Measurements from ENCODE around the gene PMPCA. TPM values are rescaled to one million over a fixed set of nuclear protein-coding genes. Genes with fewer than 3 reads are reported as not detected.

The PMPCA gene
- total and polyA plus RNA-seq, 2 of the 13 experiments (the other 11 are each of a cell fraction or from before 2014, with no cell fraction given), result 70.2 to 88.4 TPM

DNA sequence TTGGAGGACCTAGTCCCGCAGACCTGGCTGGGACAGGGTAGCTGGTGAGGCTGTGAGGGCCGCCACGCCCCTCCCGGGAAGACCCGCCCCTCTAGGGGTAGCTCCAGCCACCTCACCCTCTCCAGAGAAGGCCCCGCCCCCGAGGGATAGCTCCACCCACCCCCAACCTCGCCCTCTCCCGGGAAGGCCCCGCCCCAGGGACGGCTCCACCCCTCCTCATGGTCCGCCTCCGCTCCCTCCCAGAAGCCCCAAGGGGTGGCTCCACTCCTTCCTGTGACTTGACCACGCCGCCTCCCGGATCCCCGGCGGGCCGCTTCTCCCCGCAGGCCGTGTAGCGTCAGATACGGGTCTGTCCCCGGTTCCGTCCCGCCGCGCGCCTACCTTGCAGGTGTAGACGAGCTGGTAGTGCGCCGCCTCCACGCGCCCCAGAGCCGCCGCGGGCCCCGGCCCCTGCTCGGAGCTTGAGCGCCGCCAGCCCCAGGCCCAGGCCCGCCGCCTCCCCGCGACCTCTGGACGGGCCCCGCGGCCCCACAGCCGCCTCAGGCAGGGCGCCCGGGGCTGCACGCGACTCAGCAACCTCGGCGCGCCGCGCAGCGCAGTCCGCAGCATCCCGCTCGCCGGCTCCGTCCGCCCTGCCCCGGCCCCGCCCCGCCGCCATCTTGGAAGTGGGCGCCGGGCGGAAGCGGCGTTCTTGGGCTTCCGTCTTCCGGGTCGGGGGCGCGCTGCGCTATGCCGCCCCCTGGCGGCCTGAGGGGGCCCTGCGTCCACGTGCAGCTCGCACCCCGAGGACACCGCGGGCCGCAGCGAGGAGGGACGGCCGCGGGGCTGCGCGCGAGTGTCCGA lies 47.1 kb upstream of the PMPCA start, which contains the start of gene DNLZ (continued):
- TF ChIP-seq, protein P1, sequence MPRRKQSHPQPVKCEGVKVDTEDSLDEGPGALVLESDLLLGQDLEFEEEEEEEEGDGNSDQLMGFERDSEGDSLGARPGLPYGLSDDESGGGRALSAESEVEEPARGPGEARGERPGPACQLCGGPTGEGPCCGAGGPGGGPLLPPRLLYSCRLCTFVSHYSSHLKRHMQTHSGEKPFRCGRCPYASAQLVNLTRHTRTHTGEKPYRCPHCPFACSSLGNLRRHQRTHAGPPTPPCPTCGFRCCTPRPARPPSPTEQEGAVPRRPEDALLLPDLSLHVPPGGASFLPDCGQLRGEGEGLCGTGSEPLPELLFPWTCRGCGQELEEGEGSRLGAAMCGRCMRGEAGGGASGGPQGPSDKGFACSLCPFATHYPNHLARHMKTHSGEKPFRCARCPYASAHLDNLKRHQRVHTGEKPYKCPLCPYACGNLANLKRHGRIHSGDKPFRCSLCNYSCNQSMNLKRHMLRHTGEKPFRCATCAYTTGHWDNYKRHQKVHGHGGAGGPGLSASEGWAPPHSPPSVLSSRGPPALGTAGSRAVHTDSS (CRISPR knock-in tag; conservative IDR thresholded peaks at IDR 0.05), result peak; percentile 89; the same call in 1 of the 2 replicates
- TF ChIP-seq, protein P2, sequence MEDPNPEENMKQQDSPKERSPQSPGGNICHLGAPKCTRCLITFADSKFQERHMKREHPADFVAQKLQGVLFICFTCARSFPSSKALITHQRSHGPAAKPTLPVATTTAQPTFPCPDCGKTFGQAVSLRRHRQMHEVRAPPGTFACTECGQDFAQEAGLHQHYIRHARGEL (CRISPR knock-in tag; IDR thresholded peaks at IDR 0.05), result no peak
- TF ChIP-seq, protein P3, sequence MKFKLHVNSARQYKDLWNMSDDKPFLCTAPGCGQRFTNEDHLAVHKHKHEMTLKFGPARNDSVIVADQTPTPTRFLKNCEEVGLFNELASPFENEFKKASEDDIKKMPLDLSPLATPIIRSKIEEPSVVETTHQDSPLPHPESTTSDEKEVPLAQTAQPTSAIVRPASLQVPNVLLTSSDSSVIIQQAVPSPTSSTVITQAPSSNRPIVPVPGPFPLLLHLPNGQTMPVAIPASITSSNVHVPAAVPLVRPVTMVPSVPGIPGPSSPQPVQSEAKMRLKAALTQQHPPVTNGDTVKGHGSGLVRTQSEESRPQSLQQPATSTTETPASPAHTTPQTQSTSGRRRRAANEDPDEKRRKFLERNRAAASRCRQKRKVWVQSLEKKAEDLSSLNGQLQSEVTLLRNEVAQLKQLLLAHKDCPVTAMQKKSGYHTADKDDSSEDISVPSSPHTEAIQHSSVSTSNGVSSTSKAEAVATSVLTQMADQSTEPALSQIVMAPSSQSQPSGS (CRISPR knock-in tag; IDR thresholded peaks at IDR 0.05), result peak; percentile 73; the same call in 1 of the 2 replicates
- TF ChIP-seq HNF4A (CRISPR knock-in tag; IDR thresholded peaks at IDR 0.05) (no peak; the same call in 1 of the 2 replicates), FOXA1 (IDR thresholded peaks at IDR 0.05) (no peak), FOXA1 (CRISPR knock-in tag; IDR thresholded peaks at IDR 0.05) (no peak; the same call in 1 of the 2 replicates), FOXK1 (CRISPR knock-in tag; IDR thresholded peaks at IDR 0.05; ENCODE audit: borderline replicate concordance, low read depth) (peak; percentile 56; the same call in 1 of the 2 replicates), KAT7 (CRISPR knock-in tag; IDR thresholded peaks at IDR 0.05; ENCODE audit: borderline replicate concordance) (no peak), NR2F2 (IDR thresholded peaks at IDR 0.05; ENCODE audit: borderline replicate concordance, low read depth) (no peak), ZNF224 (CRISPR knock-in tag; IDR thresholded peaks at IDR 0.05) (0 out of 2 replicates have a peak, but pooled peaks have one; percentile 27), AKAP8 (CRISPR knock-in tag; IDR thresholded peaks at IDR 0.05) (peak; percentile 82; the same call in 1 of the 2 replicates), SNAI1 (CRISPR knock-in tag; IDR thresholded peaks at IDR 0.05; ENCODE audit: borderline replicate concordance) (no peak)
- TF ChIP-seq, protein P4, sequence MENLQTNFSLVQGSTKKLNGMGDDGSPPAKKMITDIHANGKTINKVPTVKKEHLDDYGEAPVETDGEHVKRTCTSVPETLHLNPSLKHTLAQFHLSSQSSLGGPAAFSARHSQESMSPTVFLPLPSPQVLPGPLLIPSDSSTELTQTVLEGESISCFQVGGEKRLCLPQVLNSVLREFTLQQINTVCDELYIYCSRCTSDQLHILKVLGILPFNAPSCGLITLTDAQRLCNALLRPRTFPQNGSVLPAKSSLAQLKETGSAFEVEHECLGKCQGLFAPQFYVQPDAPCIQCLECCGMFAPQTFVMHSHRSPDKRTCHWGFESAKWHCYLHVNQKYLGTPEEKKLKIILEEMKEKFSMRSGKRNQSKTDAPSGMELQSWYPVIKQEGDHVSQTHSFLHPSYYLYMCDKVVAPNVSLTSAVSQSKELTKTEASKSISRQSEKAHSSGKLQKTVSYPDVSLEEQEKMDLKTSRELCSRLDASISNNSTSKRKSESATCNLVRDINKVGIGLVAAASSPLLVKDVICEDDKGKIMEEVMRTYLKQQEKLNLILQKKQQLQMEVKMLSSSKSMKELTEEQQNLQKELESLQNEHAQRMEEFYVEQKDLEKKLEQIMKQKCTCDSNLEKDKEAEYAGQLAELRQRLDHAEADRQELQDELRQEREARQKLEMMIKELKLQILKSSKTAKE (CRISPR knock-in tag; IDR thresholded peaks at IDR 0.05; ENCODE audit: borderline replicate concordance), result peak; percentile 57
- TF ChIP-seq, protein P5, sequence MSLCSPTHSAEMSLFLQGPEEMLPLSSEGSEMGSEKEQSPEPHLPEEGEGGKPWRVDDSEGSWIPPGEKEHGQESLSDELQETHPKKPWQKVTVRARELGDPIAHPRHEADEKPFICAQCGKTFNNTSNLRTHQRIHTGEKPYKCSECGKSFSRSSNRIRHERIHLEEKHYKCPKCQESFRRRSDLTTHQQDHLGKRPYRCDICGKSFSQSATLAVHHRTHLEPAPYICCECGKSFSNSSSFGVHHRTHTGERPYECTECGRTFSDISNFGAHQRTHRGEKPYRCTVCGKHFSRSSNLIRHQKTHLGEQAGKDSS (CRISPR knock-in tag; IDR thresholded peaks at IDR 0.05; ENCODE audit: borderline replicate concordance, low read depth), result 0 out of 2 replicates have a peak, but pooled peaks have one; percentile 52
- TF ChIP-seq, protein P6, sequence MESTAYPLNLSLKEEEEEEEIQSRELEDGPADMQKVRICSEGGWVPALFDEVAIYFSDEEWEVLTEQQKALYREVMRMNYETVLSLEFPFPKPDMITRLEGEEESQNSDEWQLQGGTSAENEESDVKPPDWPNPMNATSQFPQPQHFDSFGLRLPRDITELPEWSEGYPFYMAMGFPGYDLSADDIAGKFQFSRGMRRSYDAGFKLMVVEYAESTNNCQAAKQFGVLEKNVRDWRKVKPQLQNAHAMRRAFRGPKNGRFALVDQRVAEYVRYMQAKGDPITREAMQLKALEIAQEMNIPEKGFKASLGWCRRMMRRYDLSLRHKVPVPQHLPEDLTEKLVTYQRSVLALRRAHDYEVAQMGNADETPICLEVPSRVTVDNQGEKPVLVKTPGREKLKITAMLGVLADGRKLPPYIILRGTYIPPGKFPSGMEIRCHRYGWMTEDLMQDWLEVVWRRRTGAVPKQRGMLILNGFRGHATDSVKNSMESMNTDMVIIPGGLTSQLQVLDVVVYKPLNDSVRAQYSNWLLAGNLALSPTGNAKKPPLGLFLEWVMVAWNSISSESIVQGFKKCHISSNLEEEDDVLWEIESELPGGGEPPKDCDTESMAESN (CRISPR knock-in tag; conservative IDR thresholded peaks at IDR 0.05), result peak; percentile 83
- TF ChIP-seq, protein P7, sequence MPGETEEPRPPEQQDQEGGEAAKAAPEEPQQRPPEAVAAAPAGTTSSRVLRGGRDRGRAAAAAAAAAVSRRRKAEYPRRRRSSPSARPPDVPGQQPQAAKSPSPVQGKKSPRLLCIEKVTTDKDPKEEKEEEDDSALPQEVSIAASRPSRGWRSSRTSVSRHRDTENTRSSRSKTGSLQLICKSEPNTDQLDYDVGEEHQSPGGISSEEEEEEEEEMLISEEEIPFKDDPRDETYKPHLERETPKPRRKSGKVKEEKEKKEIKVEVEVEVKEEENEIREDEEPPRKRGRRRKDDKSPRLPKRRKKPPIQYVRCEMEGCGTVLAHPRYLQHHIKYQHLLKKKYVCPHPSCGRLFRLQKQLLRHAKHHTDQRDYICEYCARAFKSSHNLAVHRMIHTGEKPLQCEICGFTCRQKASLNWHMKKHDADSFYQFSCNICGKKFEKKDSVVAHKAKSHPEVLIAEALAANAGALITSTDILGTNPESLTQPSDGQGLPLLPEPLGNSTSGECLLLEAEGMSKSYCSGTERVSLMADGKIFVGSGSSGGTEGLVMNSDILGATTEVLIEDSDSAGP (CRISPR knock-in tag; IDR thresholded peaks at IDR 0.05; ENCODE audit: borderline replicate concordance), result peak; percentile 87

Measured in HepG2 (cell line).